Body of pancreas (tissue), 4 donors: ENCODE data around the gene RNF187.

Source experiments
- CTCF ChIP-seq, 7 experiments: fragments of 450-650 bp in 4 of 7; fragments of 200-600 bp in 3 of 7; sonication (generic) in 3 of 7; IDR thresholded peaks; one replicate each; pipeline ENCODE4 v1.5.1; 2016 to 2019; ENCODE audit warnings: antibody characterized with exemption in 7 of 7
- POLR2A ChIP-seq, 3 donors: fragments of 450-650 bp; IDR thresholded peaks; one replicate each; pipeline ENCODE4 v1.6.1; 2016; ENCODE audit warnings: antibody characterized with exemption in 3 of 3, mild to moderate bottlenecking in 2 of 3

DNA sequence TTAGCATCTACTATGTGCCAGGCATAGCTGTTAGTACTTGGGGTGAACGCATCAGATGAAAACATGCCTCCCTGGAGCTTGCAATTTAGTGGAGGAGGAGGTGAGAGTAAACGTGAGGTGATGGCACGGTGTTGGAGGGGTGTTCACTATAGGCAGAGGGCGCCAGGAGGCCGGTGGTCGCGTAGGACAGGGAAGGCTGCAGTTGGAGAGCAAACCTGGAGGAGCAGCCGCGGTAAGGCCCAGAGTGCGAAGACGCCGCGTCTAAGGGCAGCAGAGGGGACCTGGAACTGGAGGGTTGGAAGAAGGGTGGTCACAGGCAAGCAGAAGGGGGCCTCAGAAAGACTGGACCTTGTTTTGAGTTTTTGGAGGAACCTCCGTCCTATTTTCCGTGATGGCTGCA lies 40.3 kb upstream of the RNF187 start:
- TF ChIP-seq CTCF (IDR thresholded peaks at IDR 0.05) (no peak), POLR2A (IDR thresholded peaks at IDR 0.05) (no peak)
